Immature natural killer cell (primary cell): Measurements from ENCODE around the gene SAPCD2. TPM values are rescaled to one million over a fixed set of nuclear protein-coding genes. Genes with fewer than 3 reads are reported as not detected.
A peak's percentile ranks its signal among the peaks of the same experiment; 100 is the strongest.
"Not testable (repeated sequence)": the region's sequence is repeated elsewhere in the genome, so short reads cannot be mapped to it uniquely, and the experiment has no call there.

Source experiments
- DNase-seq, 3 donors: peaks; one replicate each; pipeline ENCODE4 v3.0.0; 2022; ENCODE audit warnings: mixed read lengths in 1 of 3
- H3K27ac Mint-ChIP-seq, 6 donors: one replicate each; pipeline ENCODE4 v1.8.0; 2020; ENCODE audit warnings: mixed read lengths in 6 of 6, mild to moderate bottlenecking in 5 of 6, inconsistent platforms in 4 of 6, moderate library complexity in 3 of 6
- H3K27me3 Mint-ChIP-seq, 3 donors: one replicate each; pipeline ENCODE4 v1.8.0; 2020 to 2021; ENCODE audit warnings: low read depth in 3 of 3, mild to moderate bottlenecking in 3 of 3, mixed read lengths in 3 of 3, moderate library complexity in 3 of 3, inconsistent platforms in 1 of 3
- H3K36me3 Mint-ChIP-seq, 3 donors: one replicate each; pipeline ENCODE4 v1.8.0; 2020; ENCODE audit warnings: mixed read lengths in 3 of 3, inconsistent platforms in 2 of 3, mild to moderate bottlenecking in 2 of 3
- H3K4me1 Mint-ChIP-seq, 2 donors: one replicate each; pipeline ENCODE4 v1.8.0; 2020; ENCODE audit warnings: inconsistent platforms in 2 of 2, mild to moderate bottlenecking in 2 of 2, mixed read lengths in 2 of 2, moderate library complexity in 1 of 2
- H3K4me3 Mint-ChIP-seq, 5 donors: one replicate each; pipeline ENCODE4 v1.8.0; 2020; ENCODE audit warnings: mild to moderate bottlenecking in 5 of 5, mixed read lengths in 5 of 5, inconsistent platforms in 3 of 5, moderate library complexity in 3 of 5
- H3K9me3 Mint-ChIP-seq, 6 donors: one replicate each; pipeline ENCODE4 v1.8.0; 2020; ENCODE audit warnings: mild to moderate bottlenecking in 6 of 6, mixed read lengths in 6 of 6, inconsistent platforms in 4 of 6, moderate library complexity in 3 of 6
- polyA plus RNA-seq, 3 donors: library from polyadenylated mRNA; unstranded; fragments of 300-500 nt; fragmentation: Illumina TruSeq; gene quantifications; one replicate each; pipeline ENCODE4 v1.2.3, GENCODE V29; 2021

Gene SAPCD2
- polyA plus RNA-seq, 3 donors from 2014 or later: 0.06 to 0.95 (median 0.39) TPM

DNA sequence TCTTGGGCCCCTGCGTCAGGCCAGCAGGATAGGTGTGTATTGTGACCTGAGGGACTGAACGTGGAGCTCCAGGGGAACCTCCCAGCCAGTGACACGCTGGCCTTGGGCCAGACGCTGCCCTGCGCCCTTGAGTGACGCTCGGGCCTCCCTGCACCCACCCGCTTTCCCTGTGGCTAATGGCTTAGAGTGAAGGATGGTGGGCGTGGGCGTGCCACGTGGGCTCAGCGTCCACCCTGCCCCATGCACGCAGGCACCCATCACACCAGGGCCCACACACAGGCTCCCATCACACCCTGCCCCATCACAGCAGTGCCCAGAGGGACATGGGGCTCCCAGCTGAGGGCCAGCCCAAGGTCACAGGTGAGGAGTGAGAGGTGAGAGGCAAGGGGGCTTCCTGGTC lies 33.3 kb downstream of the SAPCD2 start:
- Mint-ChIP-seq H3K27me3 (peaks cover 0 to 11% (median 2%) of the 10 kb centered on the region in 3 donors), H3K9me3 (no peaks in the 10 kb centered on the region), H3K36me3 (no peaks in the 10 kb centered on the region), H3K4me1 (peaks cover 27 to 31% of the 10 kb centered on the region in 2 donors), H3K4me3 (no peak overlapping the region), H3K27ac (no peak overlapping the region)
- no peak for DNase-seq

DNA sequence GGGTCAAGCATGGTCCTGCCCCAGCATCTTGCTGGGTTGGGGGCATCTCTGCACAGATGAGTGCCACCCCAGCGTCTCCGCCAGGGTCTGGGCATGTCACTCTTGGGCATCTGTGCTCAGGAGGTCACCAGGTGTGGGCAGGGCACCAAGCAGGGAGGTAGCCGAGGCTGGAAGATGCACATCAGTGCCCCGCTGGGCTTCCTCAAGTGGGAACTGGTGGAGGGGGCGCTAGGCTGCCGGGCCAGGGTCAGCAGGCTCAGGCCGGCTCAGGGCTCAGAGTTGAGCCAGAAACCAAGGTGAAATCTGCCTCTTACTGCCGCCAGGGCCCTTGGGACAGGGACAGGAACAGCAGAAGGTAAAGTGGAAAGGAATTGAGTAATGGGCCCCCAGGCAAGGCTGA lies 34.4 kb downstream of the SAPCD2 start:
- H3K36me3 Mint-ChIP-seq: no peaks in the 10 kb centered on the region
- H3K27me3 Mint-ChIP-seq: peaks cover 2 to 11% (median 4%) of the 10 kb centered on the region in 3 donors
- no peak for DNase-seq
- H3K9me3 Mint-ChIP-seq: no peaks in the 10 kb centered on the region
- H3K4me1 Mint-ChIP-seq: peaks cover 33 to 37% of the 10 kb centered on the region in 2 donors
- H3K27ac Mint-ChIP-seq: no peak overlapping the region
- H3K4me3 Mint-ChIP-seq: no peak overlapping the region

DNA sequence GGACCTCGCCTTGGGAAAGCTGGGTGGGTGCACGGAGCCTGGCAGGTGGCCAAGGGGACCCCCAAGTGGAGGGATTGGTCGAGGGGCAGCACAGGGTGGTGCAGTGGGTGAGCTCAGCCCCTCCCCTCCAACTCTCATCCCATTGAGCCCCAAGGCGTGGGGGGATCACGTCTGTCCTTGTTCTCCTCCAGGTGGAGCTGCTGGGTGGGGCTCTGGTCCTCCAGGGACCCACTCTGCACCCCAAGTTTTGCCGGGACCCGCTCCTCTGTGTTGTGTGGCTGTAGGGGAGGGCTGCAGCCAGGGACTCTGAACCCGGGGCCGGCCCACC lies 34.9 kb downstream of the SAPCD2 start:
- H3K27ac Mint-ChIP-seq: peak overlapping the region in 3 of 6 donors; percentile 72 to 87 (median 75)
- H3K27me3 Mint-ChIP-seq: peaks cover 7 to 16% (median 8%) of the 10 kb centered on the region in 3 donors
- H3K9me3 Mint-ChIP-seq: no peaks in the 10 kb centered on the region
- DNase-seq: no peak
- no peaks in the 10 kb centered on the region for H3K36me3 Mint-ChIP-seq
- peaks cover 38 to 42% of the 10 kb centered on the region in 2 donors for H3K4me1 Mint-ChIP-seq
- H3K4me3 Mint-ChIP-seq: peak overlapping the region in 1 of 5 donors; percentile 82

DNA sequence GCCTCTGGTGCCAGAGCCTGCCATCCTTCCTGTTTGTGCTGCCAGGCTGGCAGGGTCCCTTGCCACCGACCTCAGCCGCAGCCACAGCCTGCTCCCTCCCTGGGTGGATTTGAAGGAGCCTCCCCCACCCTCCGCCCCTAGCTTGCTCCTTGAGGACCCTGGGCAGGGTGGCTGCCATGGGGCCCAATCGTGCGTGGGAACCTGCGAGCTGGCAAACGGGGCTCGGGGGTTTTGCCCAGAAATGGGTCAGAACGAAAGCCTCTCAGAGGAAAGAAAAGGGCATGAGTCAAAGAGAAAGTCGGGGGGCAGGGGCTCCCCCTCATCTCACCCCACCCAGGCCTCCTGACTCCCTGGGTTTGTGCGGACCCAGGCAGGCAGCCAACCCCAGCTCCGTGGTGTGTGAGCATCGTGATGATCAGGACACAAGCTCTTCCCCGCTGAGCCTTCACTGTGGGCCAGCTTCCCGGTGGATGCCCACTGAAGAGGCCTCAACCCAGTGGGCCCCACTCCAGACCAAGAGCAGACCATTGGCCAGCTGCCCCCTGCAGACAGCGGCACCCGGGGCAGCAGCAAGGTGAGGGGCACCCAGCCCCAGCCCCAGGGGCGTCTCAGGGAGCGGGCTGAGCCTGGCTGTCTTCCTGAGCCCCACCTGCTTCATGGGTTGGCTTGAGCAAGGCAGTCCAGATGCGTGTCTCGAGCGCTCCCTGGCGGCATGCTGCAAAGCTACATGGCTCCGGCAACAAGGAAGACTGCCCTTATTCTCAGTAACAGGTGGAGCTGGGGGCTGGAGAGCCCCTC lies 35.4 kb downstream of the SAPCD2 start:
- Mint-ChIP-seq H3K4me1 (peaks cover 43 to 44% of the 10 kb centered on the region in 2 donors), H3K9me3 (no peaks in the 10 kb centered on the region), H3K27me3 (peaks cover 7 to 19% (median 12%) of the 10 kb centered on the region in 3 donors), H3K4me3 (peak overlapping the region; percentile 67 to 83 (median 81)), H3K27ac (peak overlapping the region; percentile 68 to 90 (median 86)), H3K36me3 (no peaks in the 10 kb centered on the region)
- peak; percentile 82 to 87 (median 87) for DNase-seq

DNA sequence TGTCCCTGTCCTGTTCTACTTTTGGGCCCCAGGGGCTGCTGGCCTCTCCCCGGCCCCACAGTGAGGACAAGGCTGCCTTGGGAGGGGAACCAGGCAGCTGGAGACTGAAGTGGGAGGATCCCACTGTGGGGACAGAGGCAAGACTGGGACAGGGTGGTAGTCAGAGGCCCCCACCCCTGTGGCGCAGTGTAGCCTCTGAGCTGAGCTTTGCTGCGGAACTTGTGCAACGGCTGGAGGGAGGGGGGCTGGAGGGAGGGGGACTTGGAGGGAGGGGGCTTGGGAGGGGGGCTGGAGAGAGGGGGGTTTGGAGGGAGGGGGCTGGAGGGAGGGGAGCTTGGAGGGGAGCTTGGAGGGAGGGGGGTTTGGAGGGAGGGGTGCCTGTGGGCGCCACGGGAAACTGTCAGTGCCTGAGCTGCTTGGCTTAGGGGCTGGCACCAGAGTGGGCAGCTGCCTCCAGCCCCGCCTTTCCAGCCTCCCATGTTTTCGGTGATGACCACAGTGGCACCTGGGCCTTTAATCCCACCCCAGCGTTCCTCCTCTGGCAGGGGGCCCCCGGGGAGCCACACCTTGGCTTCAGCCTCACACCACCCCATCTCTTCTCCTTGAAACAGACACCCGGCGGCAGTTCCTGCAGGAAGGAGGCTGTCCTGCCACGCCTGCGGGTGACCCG lies 36.2 kb downstream of the SAPCD2 start:
- H3K4me3 Mint-ChIP-seq: peak overlapping the region; percentile 79 to 91 (median 85)
- peaks cover 50 to 52% of the 10 kb centered on the region in 2 donors for H3K4me1 Mint-ChIP-seq
- H3K27me3 Mint-ChIP-seq: peaks cover 7 to 25% (median 12%) of the 10 kb centered on the region in 3 donors
- peak overlapping the region; percentile 68 to 90 (median 86) for H3K27ac Mint-ChIP-seq
- DNase-seq: no peak
- H3K36me3 Mint-ChIP-seq: no peaks in the 10 kb centered on the region
- no peaks in the 10 kb centered on the region for H3K9me3 Mint-ChIP-seq

DNA sequence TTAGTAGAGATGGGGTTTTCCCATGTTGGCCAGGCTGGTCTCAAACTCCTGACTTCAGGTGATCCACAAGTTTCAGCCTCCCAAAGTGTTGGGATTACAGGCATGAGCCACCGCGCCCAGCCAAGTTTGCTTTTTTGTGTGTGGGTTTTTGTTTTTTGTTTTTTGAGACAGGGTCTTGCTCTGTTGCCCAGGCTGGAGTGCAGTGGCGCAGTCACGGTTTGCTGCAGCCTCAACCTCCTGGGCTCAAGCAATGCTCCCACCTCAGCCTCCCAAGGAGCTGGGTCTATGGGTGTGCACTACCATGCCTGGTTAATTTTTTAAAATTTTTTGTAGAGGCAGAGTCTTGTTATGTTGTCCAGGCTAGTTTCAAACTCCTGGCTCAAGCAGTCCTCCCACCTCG lies 36.9 kb downstream of the SAPCD2 start:
- H3K4me1 Mint-ChIP-seq: peaks cover 54 to 57% of the 10 kb centered on the region in 2 donors
- peak overlapping the region; percentile 79 to 91 (median 85) for H3K4me3 Mint-ChIP-seq
- H3K36me3 Mint-ChIP-seq, H3K9me3 Mint-ChIP-seq, DNase-seq: not testable (repeated sequence)
- H3K27me3 Mint-ChIP-seq: peaks cover 8 to 26% (median 16%) of the 10 kb centered on the region in 3 donors
- peak overlapping the region in 5 of 6 donors; percentile 40 to 93 (median 88) for H3K27ac Mint-ChIP-seq

DNA sequence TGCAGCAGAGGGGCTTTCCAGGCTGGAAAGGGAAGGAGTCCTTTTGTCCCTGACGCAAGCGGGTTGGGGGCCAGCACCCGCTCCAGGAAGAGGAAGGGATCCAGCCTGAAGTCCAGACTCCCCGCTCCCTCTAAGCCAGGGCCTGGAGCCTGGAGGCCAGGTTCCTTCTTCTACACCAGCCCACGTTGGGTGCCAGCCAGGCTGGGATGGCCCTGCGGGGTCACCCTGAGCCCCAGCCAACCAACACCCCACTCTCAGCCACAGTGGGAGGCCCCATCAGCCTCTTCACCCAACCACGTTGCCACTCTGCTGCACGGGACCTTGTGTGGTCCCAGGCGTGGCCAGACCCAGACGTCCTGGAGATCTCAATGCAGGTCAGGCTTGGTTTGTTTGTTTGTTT lies 37.5 kb downstream of the SAPCD2 start:
- Mint-ChIP-seq H3K36me3 (no peaks in the 10 kb centered on the region), H3K9me3 (no peaks in the 10 kb centered on the region), H3K27ac (peak overlapping the region; percentile 69 to 93 (median 88)), H3K27me3 (peaks cover 8 to 26% (median 13%) of the 10 kb centered on the region in 3 donors), H3K4me3 (peak overlapping the region; percentile 79 to 91 (median 85)), H3K4me1 (peaks cover 54 to 57% of the 10 kb centered on the region in 2 donors)
- DNase-seq: peak; percentile 41 to 59 (median 55)

DNA sequence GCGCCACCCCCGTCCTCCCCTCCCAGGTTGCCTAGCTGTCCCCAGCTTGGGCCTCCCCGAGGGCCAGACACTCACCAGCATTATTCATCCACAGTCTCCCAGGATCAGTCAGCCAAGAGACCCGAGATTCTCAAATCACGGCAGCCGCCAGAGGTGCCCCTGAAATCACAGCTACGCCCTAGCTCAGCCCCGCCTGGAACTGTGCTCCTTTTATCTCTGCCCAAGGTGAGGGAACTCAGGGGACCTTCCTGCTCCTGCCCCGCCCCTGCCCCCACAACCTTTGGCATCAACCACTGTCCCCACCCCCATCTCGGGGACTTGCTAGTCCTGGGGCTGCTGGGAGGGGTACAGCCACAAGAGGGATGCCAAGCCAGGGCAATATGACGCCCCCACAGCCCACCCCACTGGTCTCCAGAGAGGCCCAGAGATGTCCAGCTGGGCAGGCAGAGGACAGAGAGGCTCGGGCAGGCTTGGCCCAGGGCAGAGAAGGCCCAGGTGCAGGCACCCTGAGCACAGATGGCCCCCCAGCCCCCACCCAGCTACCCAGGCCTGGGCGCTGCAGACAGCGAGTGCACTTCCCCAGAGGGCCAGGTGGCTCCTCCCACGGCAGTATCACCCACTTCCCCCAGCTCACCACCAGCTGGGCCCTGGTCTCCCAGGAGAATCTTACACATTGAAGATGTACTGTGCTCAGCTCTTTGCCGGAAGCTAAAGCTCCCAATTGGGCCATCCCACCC lies 38.3 kb downstream of the SAPCD2 start, which contains the start of gene FUT7:
TSS of gene FUT7 (minus strand) at position 185 of the 737 bp plus-strand sequence. CDS start at position 88, 97 bp downstream.
- Mint-ChIP-seq H3K27ac (peak within 1 kb of the TSS; percentile 89 to 98 (median 94)), H3K9me3 (no peaks in the 10 kb centered on the region), H3K27me3 (peaks cover 8 to 25% (median 16%) of the 10 kb centered on the region in 3 donors), H3K4me3 (peak within 1 kb of the TSS; percentile 88 to 91 (median 88)), H3K36me3 (no peaks in the 10 kb centered on the region), H3K4me1 (peaks cover 57 to 61% of the 10 kb centered on the region in 2 donors)
- peak in 1 of 3 donors; percentile 39 for DNase-seq

DNA sequence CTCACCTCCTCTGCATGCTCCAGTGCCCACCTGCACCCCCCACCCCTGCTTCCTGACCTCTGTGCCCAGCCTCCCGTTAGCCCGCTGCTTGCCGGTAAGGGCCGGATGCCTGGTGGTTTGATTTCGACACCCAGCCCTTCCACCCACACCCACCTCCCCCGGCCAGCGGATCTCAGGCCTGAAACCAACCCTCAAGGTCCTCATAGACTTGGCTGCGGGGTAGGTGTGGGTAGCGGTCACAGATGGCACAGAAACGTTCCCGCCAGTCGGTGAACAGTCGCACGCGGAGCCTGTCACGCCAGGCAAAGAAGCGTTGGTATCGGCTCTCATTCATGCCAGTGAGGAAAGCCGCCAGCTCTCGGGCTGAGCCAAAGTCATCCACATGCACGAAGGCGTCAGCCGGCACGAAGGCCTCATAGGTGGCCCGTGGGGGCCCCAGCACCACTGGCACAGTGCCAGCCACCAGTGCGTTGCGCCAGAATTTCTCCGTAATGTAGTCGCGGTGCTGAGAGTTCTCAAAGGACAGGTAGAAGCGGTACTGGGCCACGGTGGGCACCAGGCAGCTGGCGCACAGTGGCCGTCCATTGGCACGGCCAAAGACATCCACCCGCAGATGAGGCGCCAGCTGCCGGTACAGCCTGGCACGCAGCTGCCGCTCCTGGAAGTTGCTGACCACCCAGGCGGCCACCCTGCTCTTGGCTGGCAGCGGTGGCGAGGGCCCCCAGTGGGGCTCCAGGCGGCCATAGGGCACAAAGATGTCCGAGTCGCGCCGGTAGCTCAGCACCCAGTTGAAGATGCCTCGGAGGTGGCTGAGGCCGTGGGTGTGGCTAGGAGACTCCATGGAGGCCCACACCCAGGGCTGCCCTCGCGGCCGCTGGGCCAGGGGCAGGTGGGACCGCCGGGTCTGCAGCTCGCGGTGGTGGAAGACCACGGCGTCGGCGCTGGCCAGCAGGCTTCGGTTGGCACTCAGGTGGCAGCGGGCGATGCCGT lies 39.5 kb downstream of the SAPCD2 start:
- H3K36me3 Mint-ChIP-seq: no peaks in the 10 kb centered on the region
- DNase-seq: peak; percentile 83 to 84 (median 83)
- peak overlapping the region; percentile 88 to 91 (median 88) for H3K4me3 Mint-ChIP-seq
- peak overlapping the region; percentile 89 to 98 (median 94) for H3K27ac Mint-ChIP-seq
- H3K9me3 Mint-ChIP-seq: no peaks in the 10 kb centered on the region
- peaks cover 8 to 25% (median 16%) of the 10 kb centered on the region in 3 donors for H3K27me3 Mint-ChIP-seq
- peaks cover 68% of the 10 kb centered on the region in 2 donors for H3K4me1 Mint-ChIP-seq

DNA sequence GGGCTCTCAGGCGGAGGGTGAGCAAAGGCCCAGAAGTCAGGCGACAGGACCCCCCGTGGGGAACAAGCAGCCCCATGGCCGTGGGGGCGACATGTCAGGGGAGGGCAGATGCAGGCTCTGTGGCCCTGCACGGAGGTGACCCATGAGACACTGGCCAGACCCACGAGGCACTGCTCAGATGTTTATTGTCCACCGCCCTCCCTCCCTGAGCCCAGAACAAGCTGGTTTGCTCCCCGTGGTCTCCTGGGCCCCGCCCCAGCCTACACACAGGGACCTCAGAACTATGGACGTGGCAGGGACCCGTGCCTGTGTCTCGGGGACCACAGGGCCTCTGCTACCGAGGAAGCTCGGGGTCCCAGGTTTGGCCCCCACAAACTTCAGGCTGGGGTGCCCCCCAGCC lies 40.4 kb downstream of the SAPCD2 start:
- Mint-ChIP-seq H3K36me3 (no peaks in the 10 kb centered on the region), H3K9me3 (no peaks in the 10 kb centered on the region), H3K27ac (peak overlapping the region; percentile 89 to 98 (median 95)), H3K4me1 (peaks cover 63 to 67% of the 10 kb centered on the region in 2 donors), H3K27me3 (peaks cover 8 to 25% (median 16%) of the 10 kb centered on the region in 3 donors), H3K4me3 (peak overlapping the region; percentile 88 to 91 (median 88))
- DNase-seq: no peak

DNA sequence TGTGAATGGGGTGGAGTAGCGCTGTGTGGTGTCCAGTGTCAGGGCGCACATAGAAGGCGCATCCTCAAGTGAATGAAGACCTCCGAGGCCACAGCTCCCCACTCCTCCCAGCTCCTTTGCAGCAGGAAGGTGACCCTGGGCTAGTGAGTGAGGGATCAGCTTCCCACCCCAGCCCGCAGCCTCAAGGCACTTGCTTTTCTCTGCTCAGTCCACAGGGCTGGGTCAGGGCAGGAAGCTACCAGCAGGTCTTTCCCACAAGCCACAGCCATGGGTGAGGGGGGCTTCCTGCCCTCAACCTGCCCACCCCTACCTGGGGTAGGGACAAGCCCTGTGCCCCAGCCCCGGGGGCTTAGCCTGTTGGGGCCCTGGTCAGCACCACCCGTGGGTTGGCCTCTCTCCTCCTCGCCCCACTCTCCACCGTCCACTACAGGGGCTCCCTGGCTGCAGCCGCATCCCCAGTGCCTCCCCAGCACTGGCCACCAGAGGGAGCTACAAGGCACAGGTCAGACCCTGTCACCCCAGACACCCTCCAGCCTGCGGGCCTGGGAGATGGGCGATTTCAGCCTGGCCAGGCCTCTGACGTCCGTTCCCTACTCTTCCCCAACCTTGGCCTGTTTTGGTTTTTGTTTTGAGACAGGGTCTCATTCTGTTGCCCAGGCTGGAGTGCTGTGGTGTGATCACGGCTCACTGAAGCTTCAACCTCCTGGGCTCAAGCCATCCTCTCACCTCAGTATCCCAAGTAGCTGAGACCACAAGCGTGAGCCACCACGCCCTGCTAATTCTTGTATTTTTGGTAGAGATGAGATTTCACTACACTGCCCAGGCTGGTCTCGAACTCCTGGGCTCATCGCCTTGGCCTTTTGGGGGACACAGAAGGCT lies 41.1 kb downstream of the SAPCD2 start:
- H3K27me3 Mint-ChIP-seq: peaks cover 8 to 20% (median 16%) of the 10 kb centered on the region in 3 donors
- H3K27ac Mint-ChIP-seq: peak overlapping the region; percentile 89 to 96 (median 94)
- peak overlapping the region; percentile 88 to 91 (median 88) for H3K4me3 Mint-ChIP-seq
- H3K4me1 Mint-ChIP-seq: peaks cover 56 to 62% of the 10 kb centered on the region in 2 donors
- H3K36me3 Mint-ChIP-seq: no peaks in the 10 kb centered on the region
- peak; percentile 80 to 82 (median 81) for DNase-seq
- no peaks in the 10 kb centered on the region for H3K9me3 Mint-ChIP-seq
